Activated T-cell treated with anti-CD3 and anti-CD28 coated beads for 48 hours (primary cell): ENCODE measurements around the gene SCN2B.

Source experiments
- DNase-seq: peaks from one replicate; pipeline ENCODE4 v3.0.0-alpha.2; 2020; ENCODE audit warnings: low read depth

SCN2B gene

DNA sequence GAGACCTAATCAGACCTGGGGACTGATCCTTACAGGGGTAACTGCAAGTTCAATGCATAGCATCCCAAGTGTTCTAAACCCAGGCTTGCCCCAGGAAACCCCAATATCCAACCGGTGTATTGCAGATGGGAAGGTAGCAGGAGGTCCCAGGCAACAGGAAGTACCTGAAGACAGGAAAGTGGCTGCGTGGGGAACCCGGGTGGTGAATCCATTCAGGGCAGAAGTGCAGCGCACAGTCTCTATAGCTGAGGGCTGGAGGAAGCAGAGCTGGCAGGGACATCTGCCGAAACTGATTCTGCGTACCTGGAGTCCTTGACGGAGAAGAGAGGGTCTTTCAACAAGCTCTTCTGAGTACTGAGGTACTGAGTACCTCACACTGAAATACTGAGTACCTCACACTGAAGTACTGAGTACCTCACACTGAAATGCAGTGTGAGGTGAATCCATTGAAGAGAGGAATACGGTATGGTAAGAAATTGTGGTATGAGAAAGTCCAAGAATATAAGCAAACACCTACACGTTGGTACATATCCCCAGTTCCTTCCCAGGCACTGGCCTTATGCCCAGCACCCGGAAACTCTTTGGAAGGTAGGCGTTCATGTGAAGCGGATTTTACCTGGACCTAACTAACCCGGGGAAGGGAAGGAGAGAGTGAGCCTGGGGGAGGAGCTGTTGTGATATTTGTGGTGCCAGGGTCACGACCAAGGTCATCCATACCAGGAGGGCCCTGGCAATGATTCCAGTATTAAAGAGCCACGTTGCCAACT is 43.9 kb downstream of the SCN2B start:
- no peak for DNase-seq

- DNase-seq: no peak
These were observed 46.8 kb downstream of the SCN2B start for GRCh38 chr11:118129471-118130172.

- no peak for DNase-seq
These were observed 47.5 kb downstream of the SCN2B start for GRCh38 chr11:118128721-118129470.

- DNase-seq: no peak
These were observed 48.1 kb downstream of the SCN2B start for GRCh38 chr11:118128310-118128709.

- DNase-seq: no peak
These were observed 50.2 kb downstream of the SCN2B start for GRCh38 chr11:118126082-118126838.

- DNase-seq: no peak
These were observed 51.4 kb downstream of the SCN2B start for GRCh38 chr11:118124929-118125535.

DNA sequence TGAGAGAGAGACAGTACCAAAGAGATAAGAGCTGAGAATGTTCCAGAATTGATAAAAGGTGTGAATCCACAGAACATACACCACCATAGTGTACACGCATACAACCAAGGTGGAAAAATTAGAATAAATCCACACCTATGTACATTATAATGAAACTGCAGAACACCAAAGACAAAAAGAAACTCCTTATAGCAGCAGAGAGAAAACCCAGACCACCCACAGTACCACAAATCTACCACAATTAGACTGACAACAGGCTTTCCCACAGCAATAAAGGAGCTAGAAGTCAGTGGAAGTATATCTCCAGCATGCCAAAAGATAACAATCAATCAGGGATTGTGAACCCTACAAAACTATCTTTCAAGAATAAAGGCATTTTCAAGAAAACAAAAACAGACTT is 55.6 kb downstream of the SCN2B start:
- DNase-seq: no peak

DNA sequence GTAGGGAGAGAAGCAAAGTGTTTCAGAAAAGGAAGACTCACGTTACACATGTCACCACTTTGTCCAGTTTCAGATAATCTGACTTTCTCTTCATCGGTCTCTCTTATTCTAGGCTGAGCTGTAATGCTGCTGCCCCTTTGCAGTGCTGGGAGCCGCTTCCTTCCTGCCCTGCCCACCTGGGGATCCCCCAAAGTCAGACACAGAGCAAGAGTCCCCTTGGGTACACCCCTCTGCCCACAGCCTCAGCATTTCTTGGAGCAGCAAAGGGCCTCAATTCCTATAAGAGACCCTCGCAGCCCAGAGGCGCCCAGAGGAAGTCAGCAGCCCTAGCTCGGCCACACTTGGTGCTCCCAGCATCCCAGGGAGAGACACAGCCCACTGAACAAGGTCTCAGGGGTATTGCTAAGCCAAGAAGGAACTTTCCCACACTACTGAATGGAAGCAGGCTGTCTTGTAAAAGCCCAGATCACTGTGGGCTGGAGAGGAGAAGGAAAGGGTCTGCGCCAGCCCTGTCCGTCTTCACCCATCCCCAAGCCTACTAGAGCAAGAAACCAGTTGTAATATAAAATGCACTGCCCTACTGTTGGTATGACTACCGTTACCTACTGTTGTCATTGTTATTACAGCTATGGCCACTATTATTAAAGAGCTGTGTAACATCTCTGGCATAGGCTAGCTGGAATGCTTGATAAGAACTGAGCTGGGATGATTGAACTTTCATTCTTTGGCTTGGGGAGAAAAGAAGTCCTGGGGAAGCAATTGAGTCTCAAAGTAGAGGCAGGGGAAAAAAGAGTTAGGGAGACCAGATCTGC is 58.4 kb downstream of the SCN2B start:
- no peak for DNase-seq

- DNase-seq: no peak
These were observed 61.4 kb downstream of the SCN2B start for GRCh38 chr11:118115048-118115447.

- no peak for DNase-seq
These were observed 62.2 kb downstream of the SCN2B start for GRCh38 chr11:118114266-118114665.

DNA sequence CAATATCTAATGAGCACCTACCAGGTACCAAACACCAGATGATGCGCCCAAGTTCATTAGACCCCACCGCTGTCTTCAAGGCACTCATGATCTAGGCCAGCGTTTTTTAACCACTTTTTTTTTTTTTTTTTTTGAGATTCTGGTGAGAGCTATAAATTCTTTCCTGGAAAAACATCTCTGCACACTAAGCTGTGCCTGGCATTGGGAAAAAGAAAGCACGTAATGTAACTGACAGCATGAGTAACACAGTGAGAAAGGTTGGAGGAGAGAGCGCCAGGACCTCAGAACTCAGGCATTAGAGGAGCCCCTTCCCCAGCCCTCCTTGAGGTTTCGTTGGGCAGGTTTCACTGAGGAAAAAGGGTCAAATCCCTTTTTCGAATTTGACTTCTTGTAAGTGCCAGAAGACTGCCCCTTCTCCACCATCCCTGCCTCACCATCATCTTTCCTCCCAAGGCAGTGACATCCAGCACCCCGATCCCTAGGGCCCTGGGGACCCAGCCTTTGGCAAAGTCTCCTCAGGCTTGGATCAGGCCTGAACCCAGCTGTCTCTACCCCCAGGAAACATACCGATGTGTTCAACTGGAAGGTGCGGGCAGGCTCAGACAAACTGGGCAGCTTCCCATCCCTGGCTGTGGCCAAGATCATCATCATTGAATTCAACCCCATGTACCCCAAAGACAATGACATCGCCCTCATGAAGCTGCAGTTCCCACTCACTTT is 63.6 kb downstream of the SCN2B start:
- DNase-seq: no peak
